DMS53 (cell line): Measurements from ENCODE around the gene MAS1.
"Not testable (repeated sequence)": the region's sequence is repeated elsewhere in the genome, so short reads cannot be mapped to it uniquely, and the experiment has no call there.

Experiments
- DNase-seq: peaks from one replicate; lab custom pipeline; 2025; lab: John Stamatoyannopoulos, UW

MAS1 gene

DNA sequence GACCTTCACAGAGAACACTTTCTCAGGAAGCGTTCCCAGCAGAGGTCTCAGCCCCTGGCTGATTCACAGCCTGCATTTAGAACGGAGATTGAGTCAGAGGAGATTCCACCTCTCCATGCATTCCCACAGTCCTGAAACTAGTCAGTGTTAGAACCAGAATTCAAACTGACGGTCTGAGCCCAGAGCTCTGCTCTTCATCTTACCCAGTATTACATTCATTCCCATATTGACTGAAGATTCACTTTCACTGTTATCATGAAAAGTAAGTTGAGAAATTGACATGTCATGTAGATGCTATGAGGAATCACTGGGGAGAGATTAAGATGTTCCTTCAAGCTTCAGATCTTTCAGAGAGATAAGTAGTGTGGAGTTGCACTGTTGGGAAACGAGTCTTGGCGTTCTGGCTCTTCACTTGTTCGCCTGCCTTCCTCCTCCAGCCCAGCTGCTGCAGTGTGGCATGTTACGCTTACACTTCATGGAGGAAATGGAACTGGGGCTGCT is 28.3 kb downstream of the MAS1 start:
- DNase-seq = no peak

DNA sequence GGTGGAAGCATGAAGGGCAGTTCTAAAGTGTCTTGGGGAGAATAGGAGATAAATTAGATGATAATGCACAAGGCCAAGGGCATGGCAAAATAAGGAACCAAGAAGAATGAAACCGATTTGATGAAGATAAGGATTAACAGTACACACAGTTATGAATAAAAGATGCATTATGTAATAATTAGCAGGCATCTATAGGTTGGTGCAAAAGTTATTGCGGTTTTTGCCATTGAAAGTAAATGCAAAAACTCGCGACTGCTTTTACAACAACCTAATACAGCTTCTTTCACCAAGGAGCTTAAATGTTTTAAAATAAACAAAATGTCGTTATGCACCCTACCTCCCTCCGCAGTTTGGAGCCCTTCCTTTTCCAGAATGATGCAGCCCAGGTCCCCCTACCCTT is 29.0 kb downstream of the MAS1 start:
- no peak for DNase-seq

DNA sequence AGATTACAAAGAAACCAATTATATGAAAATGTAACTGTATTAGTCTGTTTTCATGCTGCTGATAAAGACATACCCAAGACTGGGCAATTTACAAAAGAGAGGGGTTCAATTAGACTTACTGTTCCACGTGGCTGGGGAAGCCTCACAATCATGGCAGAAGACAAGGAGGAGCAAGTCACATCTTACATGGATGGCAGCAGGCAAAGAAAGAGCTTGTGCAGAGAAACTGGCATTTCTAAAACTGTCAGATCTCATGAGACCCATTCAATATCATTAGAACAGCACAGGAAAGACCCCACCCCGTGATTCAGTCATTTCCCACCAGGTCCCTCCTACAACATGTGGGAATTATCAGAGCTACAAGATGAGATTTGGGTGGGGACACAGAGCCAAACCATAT is 33.4 kb downstream of the MAS1 start:
- DNase-seq = not testable (repeated sequence)

- DNase-seq = no peak
These were observed 35.9 kb downstream of the MAS1 start for GRCh38 chr6:159926542-159927203.

GRCh38 chr6:159929819-159930218 is 39.0 kb downstream of the MAS1 start:
- peak; percentile 67 for DNase-seq

DNA sequence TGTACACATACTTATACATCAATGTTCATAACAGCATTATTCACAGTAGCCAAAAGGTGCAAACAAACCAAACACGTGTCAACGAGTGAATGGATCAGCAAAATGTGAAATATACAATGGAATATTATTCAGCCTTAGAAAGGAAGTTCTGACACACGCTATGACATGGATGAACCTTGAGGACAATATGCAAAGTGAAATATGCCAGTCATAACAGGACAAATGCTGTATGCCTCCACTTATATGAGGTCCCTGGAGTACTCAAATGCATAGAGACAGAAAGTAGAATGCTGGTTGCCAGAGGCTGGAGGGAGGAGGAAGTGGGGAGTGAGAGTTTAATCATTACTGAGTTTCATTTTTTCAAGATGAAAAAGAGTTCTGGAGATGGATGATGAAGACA is 40.3 kb downstream of the MAS1 start:
- DNase-seq = no peak

DNA sequence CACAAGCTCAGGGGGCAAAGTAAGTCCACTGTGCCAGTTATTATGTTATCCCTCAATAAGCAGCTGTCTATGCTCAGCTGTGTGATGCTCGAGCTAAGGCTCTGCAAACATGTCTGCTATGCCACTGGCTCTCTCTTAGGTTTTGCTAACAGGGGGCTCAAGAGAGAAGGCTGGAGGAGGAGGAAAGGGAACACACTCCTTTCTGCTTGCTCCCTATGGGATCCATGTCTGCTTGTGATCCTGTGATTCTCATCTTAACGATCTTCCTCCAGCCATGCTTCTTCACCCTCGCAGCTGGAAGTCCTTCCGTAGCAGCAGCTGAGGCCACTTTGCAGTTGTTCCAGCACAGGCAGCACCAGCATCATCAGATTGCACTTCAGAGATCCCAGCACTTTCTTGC is 41.1 kb downstream of the MAS1 start:
- no peak for DNase-seq

GRCh38 chr6:159933077-159933476 is 42.3 kb downstream of the MAS1 start:
- no peak for DNase-seq

GRCh38 chr6:159934181-159934580 is 43.4 kb downstream of the MAS1 start:
- DNase-seq = no peak

DNA sequence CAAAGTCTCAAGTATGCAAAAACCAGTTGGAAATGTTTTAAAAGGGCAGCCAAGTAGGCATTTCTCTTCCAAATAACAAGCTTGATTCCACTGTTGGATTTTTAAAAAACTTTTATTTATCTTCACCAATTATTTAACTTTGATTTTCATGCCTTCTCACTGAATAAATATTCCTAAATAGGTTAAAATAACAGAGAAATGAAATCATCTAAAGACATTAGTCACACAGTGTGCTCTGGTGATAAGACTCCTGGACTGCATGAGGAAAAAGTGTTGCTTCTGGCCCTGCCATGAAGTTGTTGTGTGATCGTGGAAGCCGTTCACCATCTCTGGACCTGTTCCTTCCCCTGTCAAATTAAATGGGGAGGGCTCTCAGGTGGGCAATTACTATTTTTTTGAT is 44.3 kb downstream of the MAS1 start:
- no peak for DNase-seq

- peak; percentile 4 for DNase-seq
These were observed 44.8 kb downstream of the MAS1 start for GRCh38 chr6:159935633-159936032.

DNA sequence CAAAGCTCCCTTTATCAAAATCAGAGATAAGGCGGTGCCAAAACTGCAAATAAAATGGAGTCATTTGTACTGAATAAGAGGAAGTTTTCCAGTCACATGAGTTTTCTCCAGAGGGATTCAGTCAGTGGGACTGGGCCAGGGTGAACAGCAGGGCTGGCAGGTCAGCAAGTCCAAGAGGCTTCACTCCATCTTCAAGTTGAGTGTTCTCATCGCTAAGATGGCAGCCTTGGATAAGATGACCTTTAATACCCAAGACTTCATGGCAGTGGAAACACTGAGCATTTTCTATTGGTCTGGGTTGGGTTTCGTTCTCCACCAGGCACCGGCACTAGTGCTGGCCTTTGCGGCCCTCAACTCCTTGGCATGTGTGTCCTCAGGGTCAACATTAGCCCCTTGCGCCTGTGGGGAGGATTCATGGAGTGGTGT is 48.8 kb downstream of the MAS1 start:
- no peak for DNase-seq
